ENCODE results near the gene MALSU1.

GRCh38 chr7:23332193-23332592, 33.1 kb downstream of the MALSU1 start:
- no peak for TF ChIP-seq CTCF (IDR thresholded peaks at IDR 0.05)
- no peak for TF ChIP-seq POLR2A (IDR thresholded peaks at IDR 0.05)

Data from body of pancreas (tissue), 4 donors.